Prostate gland (tissue), 2 donors: ENCODE measurements around the gene HOXB1.

Source experiments
- CTCF ChIP-seq, 4 experiments: fragments of 200-600 bp in 2 of 4; fragments of 450-650 bp in 2 of 4; sonication (generic) in 2 of 4; IDR thresholded peaks; 1 replicate in 3 of 4; 2 replicates in 1 of 4; pipeline ENCODE4 v1.5.1; 2016 to 2019; ENCODE audit warnings: antibody characterized with exemption in 4 of 4, mild to moderate bottlenecking in 2 of 4, moderate library complexity in 2 of 4
- POLR2A ChIP-seq: fragments of 450-650 bp; IDR thresholded peaks from one replicate; pipeline ENCODE4 v1.6.1; 2016; ENCODE audit warnings: antibody characterized with exemption, mild to moderate bottlenecking
- POLR2AphosphoS5 ChIP-seq: sonication (generic); formaldehyde crosslinking; IDR thresholded peaks from one replicate; pipeline ENCODE4 v1.6.1; 2017; ENCODE audit warnings: antibody characterized with exemption

DNA sequence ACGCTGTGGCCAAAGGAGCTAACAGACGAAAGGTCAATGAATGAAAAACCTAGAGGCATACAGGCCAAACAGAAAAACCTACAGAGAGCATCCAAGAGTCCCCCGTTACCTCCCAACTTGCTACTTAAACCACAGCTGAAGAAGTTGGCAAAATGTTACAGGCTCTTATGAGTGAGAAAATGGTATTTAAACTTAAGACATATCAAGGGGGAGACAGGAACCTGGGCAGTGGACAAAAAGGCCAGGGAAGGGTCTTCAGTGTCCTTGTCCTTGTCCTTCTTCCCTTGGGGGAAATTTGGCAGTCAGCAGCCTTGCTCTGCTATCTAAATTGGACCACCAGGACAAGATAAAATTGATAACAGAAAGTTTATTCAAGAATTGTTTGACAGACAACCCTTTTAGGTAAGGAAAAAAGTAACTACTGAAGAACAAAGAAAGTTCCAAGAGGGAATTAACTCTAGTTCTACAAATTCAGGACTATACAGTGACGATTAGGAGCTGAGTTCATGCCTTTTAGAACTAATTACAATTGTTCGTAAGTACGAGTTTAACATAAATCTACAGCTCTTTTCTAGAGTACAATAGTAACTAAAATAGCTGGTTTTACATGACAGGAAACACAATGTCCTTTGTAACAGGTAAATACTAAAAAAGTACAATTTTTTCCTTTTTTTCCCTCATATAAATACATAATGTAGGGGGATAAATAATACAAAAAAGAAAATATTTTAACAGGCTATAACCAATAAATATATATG is 17.9 kb upstream of the HOXB1 start:
- TF ChIP-seq CTCF (IDR thresholded peaks at IDR 0.05), result no peak
- no peak for TF ChIP-seq POLR2A
- TF ChIP-seq POLR2AphosphoS5, result no peak
